Measurements from ENCODE around the gene ATP8B1.

- TF ChIP-seq, protein P1, sequence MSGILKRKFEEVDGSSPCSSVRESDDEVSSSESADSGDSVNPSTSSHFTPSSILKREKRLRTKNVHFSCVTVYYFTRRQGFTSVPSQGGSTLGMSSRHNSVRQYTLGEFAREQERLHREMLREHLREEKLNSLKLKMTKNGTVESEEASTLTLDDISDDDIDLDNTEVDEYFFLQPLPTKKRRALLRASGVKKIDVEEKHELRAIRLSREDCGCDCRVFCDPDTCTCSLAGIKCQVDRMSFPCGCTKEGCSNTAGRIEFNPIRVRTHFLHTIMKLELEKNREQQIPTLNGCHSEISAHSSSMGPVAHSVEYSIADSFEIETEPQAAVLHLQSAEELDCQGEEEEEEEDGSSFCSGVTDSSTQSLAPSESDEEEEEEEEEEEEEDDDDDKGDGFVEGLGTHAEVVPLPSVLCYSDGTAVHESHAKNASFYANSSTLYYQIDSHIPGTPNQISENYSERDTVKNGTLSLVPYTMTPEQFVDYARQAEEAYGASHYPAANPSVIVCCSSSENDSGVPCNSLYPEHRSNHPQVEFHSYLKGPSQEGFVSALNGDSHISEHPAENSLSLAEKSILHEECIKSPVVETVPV (CRISPR knock-in tag; IDR thresholded peaks at IDR 0.05), result no peak
- TF ChIP-seq PATZ1 (CRISPR knock-in tag; IDR thresholded peaks at IDR 0.05; ENCODE audit: borderline replicate concordance) (no peak), CSDC2 (CRISPR knock-in tag; IDR thresholded peaks at IDR 0.05) (no peak), ZC3H10 (CRISPR knock-in tag; IDR thresholded peaks at IDR 0.05) (no peak), TCF4 (CRISPR knock-in tag; IDR thresholded peaks at IDR 0.05; ENCODE audit: borderline replicate concordance) (no peak), ZFP30 (CRISPR knock-in tag; IDR thresholded peaks at IDR 0.05) (no peak), TOX (CRISPR knock-in tag; IDR thresholded peaks at IDR 0.05; ENCODE audit: borderline replicate concordance) (no peak), TSHZ2 (CRISPR knock-in tag; IDR thresholded peaks at IDR 0.05) (no peak), ARNTL (CRISPR knock-in tag; IDR thresholded peaks at IDR 0.05; ENCODE audit: borderline replicate concordance, low read depth) (no peak), ZFP3 (CRISPR knock-in tag; IDR thresholded peaks at IDR 0.05) (no peak), RARB (CRISPR knock-in tag; IDR thresholded peaks at IDR 0.05) (no peak), GLIS3 (CRISPR knock-in tag; IDR thresholded peaks at IDR 0.05) (no peak), ZNF8 (CRISPR knock-in tag; IDR thresholded peaks at IDR 0.05) (no peak)
Measured at GRCh38 chr18:57621246-57621604, 181.9 kb downstream of the ATP8B1 start.

Measured in SK-N-SH treated with all-trans-retinoic acid at 6 μM for 48 hours (cell line).